Mammary microvascular endothelial cell (primary cell): ENCODE results near the gene DHX36. TPM values are rescaled to one million over a fixed set of nuclear protein-coding genes. Genes with fewer than 3 reads are reported as not detected.

Experiments used
- total RNA-seq: library from RNA; depleted of rRNA; stranded (reverse); fragments of >200 nt; gene quantifications from 2 replicates; pipeline ENCODE4 v1.2.3, GENCODE V29; 2015

Gene DHX36
- 23.1 and 29.1 TPM in 2 replicates for total RNA-seq

GRCh38 chr3:154323891-154324738 lies at the start of gene DHX36:
Gene DHX36, minus strand, starts transcription at chr3:154324487. Its CDS starts 71 bp downstream, at chr3:154324416.

Other genes with a start within 250 kb of the DHX36 start
- 0.40 and 0.59 TPM in 2 replicates for gene ARHGEF26, start 203.1 kb downstream of the DHX36 start, total RNA-seq
- not detected in 2 replicates for gene GPR149, start 105.7 kb upstream of the DHX36 start, total RNA-seq